Measurements from ENCODE around the gene MINAR1. TPM values are rescaled to one million over a fixed set of nuclear protein-coding genes. Genes with fewer than 3 reads are reported as not detected.

MINAR1 gene
- total RNA-seq, 4 donors from 2014 or later, result 0.16 to 0.85 (median 0.20) TPM

DNA sequence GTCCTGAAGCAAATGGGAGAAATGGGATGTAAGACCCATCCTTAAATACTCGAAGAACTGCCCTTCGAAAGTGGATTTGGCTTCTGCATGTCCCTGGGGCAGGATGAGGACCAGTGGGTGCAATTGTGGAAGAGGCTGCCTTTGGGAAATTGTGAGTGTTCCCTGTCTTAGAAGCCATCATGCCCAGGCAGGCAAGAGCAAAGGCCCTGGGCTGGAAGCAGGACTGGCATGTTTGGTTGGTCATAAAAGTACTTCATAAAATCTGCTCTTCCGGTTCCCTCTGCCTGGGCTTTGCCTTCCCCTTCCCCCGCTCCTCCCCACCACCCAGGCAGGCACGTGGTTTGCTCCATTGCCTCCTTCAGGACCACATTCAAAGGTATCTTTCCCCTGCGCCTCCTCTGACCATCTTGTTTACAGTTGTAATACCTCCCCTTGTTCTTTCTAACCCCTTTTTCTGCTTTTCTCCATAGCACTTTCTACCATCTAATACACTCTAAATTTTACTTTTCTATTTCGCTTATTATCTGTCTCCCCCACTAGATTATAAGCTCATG is 8.3 kb downstream of the MINAR1 start:
- TF ChIP-seq, protein P1, sequence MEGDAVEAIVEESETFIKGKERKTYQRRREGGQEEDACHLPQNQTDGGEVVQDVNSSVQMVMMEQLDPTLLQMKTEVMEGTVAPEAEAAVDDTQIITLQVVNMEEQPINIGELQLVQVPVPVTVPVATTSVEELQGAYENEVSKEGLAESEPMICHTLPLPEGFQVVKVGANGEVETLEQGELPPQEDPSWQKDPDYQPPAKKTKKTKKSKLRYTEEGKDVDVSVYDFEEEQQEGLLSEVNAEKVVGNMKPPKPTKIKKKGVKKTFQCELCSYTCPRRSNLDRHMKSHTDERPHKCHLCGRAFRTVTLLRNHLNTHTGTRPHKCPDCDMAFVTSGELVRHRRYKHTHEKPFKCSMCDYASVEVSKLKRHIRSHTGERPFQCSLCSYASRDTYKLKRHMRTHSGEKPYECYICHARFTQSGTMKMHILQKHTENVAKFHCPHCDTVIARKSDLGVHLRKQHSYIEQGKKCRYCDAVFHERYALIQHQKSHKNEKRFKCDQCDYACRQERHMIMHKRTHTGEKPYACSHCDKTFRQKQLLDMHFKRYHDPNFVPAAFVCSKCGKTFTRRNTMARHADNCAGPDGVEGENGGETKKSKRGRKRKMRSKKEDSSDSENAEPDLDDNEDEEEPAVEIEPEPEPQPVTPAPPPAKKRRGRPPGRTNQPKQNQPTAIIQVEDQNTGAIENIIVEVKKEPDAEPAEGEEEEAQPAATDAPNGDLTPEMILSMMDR (IDR thresholded peaks at IDR 0.05; ENCODE audit: low read depth), result no peak

DNA sequence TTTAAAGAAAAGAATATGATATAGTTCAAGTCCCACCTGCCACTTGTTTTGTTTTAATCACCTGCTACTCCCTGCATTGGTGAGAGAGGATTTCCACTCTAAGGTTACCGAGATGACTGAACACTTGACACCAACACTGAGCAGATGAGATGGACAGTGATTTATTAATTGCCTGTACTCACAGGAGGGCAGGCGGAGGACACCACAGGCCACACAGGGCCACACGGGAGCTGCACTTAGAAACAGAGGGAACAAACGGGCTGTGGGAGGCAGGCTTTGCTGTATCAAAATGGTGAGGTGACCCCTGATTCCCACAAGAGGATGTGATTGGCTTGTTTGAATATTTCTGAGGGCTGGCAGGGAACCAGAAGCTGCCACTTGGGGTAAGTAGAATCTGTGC is 10.8 kb downstream of the MINAR1 start:
- TF ChIP-seq, protein P1 (IDR thresholded peaks at IDR 0.05; ENCODE audit: low read depth), result no peak

GRCh38 chr15:79447060-79447459 is 14.9 kb downstream of the MINAR1 start:
- TF ChIP-seq, protein P1 (IDR thresholded peaks at IDR 0.05; ENCODE audit: low read depth), result no peak

DNA sequence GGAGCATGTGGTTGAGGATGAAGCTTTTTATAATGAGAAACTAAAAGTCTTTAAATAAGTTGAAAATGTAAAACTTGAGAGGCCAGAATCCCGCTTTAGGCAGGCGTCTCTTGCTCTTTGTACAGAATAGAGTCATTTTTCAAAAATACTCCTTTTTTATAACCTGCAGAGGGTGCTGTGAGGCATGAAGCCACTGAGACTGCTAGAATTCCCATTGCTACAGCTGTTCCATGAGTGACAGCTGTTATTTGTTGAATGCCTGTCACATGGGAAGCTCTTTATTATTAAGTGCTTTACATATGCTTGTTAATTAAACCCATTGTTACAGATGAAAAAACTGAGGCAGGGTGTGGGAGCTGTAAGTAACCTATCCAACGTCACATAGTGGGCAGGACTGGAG is 18.5 kb downstream of the MINAR1 start:
- TF ChIP-seq, protein P1 (IDR thresholded peaks at IDR 0.05; ENCODE audit: low read depth), result no peak

- TF ChIP-seq, protein P1 (IDR thresholded peaks at IDR 0.05; ENCODE audit: low read depth), result no peak
These were observed 19.3 kb downstream of the MINAR1 start for GRCh38 chr15:79451361-79451999.

DNA sequence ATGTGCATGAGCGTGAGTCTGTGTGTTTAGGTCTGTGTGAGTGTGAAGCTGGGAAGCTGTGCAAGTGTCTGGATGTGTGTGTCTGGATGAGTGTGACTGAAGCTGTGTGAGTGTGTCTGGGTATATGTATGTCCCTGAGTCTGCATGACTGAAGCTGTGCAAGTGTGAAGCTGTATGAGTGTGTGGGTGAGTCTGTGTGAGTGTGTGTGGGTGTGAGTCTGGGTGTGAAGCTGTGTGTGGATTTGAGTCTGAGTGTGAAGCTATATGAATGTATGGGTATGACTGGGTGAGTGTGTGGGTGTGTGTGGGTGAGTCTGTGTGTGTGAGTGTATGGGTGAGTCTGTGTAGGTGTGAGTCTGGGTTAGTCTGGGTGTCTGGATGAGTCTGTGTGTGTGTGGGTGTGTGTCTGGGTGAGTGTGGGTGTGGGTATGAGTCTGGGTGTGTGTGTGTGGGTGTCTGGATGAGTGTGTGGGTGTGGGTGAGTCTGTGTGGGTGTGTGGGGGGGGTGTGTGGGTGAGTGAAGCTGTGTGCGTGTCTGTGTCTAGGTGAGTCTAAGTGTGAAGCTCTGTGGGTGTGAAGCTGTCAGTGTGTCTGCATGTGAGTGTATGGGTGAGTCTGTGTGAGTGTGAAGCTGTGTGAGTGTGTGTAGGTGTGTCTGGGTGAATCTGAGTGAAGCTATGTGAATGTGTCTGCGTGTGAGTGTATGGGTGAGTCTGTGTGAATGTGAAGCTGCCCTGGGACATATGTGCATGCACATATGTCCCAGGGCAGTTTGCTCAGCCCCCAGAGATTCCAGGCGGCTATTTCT is 20.3 kb downstream of the MINAR1 start:
- TF ChIP-seq, protein P1 (IDR thresholded peaks at IDR 0.05; ENCODE audit: low read depth), result no peak

DNA sequence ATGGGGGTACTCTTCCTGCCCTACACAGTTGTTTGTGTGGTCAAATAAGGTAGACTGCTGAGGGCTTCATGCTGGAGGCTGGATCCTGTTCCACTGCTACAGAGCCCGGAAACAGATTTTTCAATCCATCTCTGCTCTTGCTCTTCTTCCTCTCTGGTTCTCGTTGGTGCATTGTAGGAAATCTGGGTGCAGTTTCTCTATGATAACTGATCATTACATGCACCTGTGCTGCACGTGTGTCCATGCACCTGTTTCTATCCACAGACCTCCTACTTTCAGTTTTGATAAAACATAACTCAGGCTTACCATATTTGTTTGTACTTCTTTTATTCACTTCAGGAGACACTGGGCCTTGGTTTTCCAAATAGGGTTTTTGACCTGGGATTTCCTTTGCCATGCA is 21.3 kb downstream of the MINAR1 start:
- TF ChIP-seq, protein P1 (IDR thresholded peaks at IDR 0.05; ENCODE audit: low read depth), result no peak

Measured in subcutaneous adipose tissue (tissue), 4 donors.